Mesendoderm (in vitro differentiated cells): ENCODE data around the gene URI1. TPM values are rescaled to one million over a fixed set of nuclear protein-coding genes. Genes with fewer than 3 reads are reported as not detected.

Source experiments
- DNase-seq: peaks from one replicate; pipeline ENCODE4 v3.0.0; 2013
- H2AK5ac ChIP-seq: 2 replicates; pipeline ENCODE4 v1.6.1; 2013; ENCODE audit warnings: low read length, inconsistent platforms
- H2BK120ac ChIP-seq: 2 replicates; pipeline ENCODE4 v1.6.1; 2013; ENCODE audit warnings: low read depth, mild to moderate bottlenecking, low read length, moderate library complexity, mixed read lengths
- H2BK15ac ChIP-seq: replicated peaks from 2 replicates; pipeline ENCODE4 v1.6.1; 2013; ENCODE audit warnings: low read depth, mild to moderate bottlenecking, moderate library complexity
- H2BK5ac ChIP-seq: 2 replicates; pipeline ENCODE4 v1.6.1; 2013; ENCODE audit warnings: low read length, inconsistent platforms
- H3K18ac ChIP-seq: 2 replicates; pipeline ENCODE4 v1.6.1; 2013; ENCODE audit warnings: mild to moderate bottlenecking, low read length, mixed read lengths
- H3K23ac ChIP-seq: one replicate; pipeline ENCODE4 v1.6.1; 2013; ENCODE audit warnings: low read length
- H3K27ac ChIP-seq: 2 replicates; pipeline ENCODE4 v1.5.1; 2013; ENCODE audit warnings: low read depth, mild to moderate bottlenecking, inconsistent platforms, low read length, moderate library complexity
- H3K27me3 ChIP-seq: 2 replicates; pipeline ENCODE4 v1.6.1; 2013; ENCODE audit warnings: low read length, control low read depth, mild to moderate bottlenecking, inconsistent platforms; ENCODE audit not compliant: insufficient read depth, poor library complexity
- H3K36me3 ChIP-seq: 2 replicates; pipeline ENCODE4 v1.6.1; 2013; ENCODE audit warnings: low read length, inconsistent platforms; ENCODE audit not compliant: control insufficient read depth, insufficient read depth
- H3K4ac ChIP-seq: one replicate; pipeline ENCODE4 v1.6.1; 2013; ENCODE audit warnings: low read depth, mild to moderate bottlenecking, low read length, moderate library complexity
- H3K4me1 ChIP-seq: 2 replicates; pipeline ENCODE4 v1.6.1; 2013; ENCODE audit warnings: low read depth, low read length, inconsistent platforms; ENCODE audit not compliant: control insufficient read depth
- H3K4me2 ChIP-seq: 2 replicates; pipeline ENCODE4 v1.6.1; 2013; ENCODE audit warnings: low read length
- H3K4me3 ChIP-seq: 2 replicates; pipeline ENCODE4 v1.5.1; 2013; ENCODE audit warnings: mild to moderate bottlenecking, low read length
- H3K56ac ChIP-seq: one replicate; pipeline ENCODE4 v1.6.1; 2013; ENCODE audit warnings: low read length
- H3K79me1 ChIP-seq: 2 replicates; pipeline ENCODE4 v1.6.1; 2013; ENCODE audit warnings: low read length, inconsistent platforms
- H3K79me2 ChIP-seq: 2 replicates; pipeline ENCODE4 v1.6.1; 2013; ENCODE audit warnings: mild to moderate bottlenecking, low read length; ENCODE audit not compliant: control insufficient read depth, insufficient read depth
- H3K9ac ChIP-seq: 2 replicates; pipeline ENCODE4 v1.6.1; 2013; ENCODE audit warnings: low read length, inconsistent platforms
- H4K5ac ChIP-seq: one replicate; pipeline ENCODE4 v1.6.1; 2013; ENCODE audit warnings: low read length
- H4K8ac ChIP-seq: one replicate; pipeline ENCODE4 v1.6.1; 2013; ENCODE audit warnings: low read depth, mild to moderate bottlenecking, control low read depth, low read length, moderate library complexity
- WGBS: extraction: QIAGEN DNeasy Blood & Tissue Kit; methylation state at CpG from one replicate; pipeline ENCODE4 v1.1.7; 2013; ENCODE audit warnings: low lambda C conversion rate, missing lambda C conversion rate; ENCODE audit not compliant: insufficient coverage; ENCODE audit errors: extremely low coverage; 5-methylcytosine and 5-hydroxymethylcytosine counted together
- small RNA-seq: library from polyadenylated mRNA; stranded (forward); fragments of <200 nt; extraction: miRNeasy Mini kit (QIAGEN cat#:217004); gene quantifications from one replicate; pipeline ENCODE3, GENCODE V24; 2013; ENCODE audit not compliant: insufficient read depth

URI1 gene

DNA sequence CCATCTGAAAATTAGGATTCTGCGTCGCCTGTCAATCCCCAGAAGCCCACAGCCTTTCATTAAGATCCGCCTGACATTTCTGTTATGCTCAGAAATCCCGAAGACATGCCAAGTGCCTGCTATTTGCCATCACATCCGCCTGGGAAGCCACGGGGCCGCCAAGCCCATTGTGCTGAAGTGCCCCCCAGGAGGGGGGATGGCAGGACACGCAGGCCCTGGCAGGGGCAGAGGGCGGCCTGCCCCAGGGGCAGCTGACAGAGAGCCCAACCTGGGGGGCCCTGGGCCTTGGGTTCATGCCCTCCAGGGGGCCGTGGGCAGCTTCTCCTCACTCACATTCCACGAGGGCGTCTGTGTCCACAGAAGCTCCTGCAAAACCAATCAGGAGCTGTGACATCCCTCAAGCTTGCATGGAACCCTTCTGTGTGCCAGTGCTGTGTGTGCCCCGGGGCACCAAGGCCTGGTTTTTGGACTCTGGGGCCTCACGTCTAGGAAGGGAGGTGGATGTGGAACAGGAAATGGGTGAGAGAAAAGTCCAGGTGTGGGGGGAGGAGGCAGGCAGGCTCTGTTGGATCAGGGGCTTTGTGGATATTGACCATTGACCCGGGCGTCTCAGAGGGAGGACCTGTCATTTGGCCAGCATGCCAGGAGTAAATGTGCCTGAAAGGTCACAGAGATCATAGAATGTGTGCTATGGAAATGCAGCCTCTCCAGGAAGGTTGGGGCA is 122.9 kb downstream of the URI1 start:
- DNase-seq, result no peak
- no peak overlapping the region for H4K5ac ChIP-seq
- no peak overlapping the region for H2BK15ac ChIP-seq
- no peak overlapping the region for H3K9ac ChIP-seq
- H3K56ac ChIP-seq, result no peak overlapping the region
- no peak overlapping the region for H2AK5ac ChIP-seq
- no peak overlapping the region for H3K23ac ChIP-seq
- no peak overlapping the region for H2BK5ac ChIP-seq
- no CpG with 5 or more reads among the region's 16 CpGs for WGBS
- H3K4me3 ChIP-seq, result no peak overlapping the region
- no peak overlapping the region for H2BK120ac ChIP-seq
- no peaks in the 10 kb centered on the region for H3K27me3 ChIP-seq
- H3K79me1 ChIP-seq, result no peaks in the 10 kb centered on the region
- no peak overlapping the region for H3K4ac ChIP-seq
- no peaks in the 10 kb centered on the region for H3K36me3 ChIP-seq
- H3K4me2 ChIP-seq, result no peak overlapping the region
- H3K79me2 ChIP-seq, result no peaks in the 10 kb centered on the region
- no peak overlapping the region for H4K8ac ChIP-seq
- no peaks in the 10 kb centered on the region for H3K4me1 ChIP-seq
- H3K18ac ChIP-seq, result no peak overlapping the region
- no peak overlapping the region for H3K27ac ChIP-seq

DNA sequence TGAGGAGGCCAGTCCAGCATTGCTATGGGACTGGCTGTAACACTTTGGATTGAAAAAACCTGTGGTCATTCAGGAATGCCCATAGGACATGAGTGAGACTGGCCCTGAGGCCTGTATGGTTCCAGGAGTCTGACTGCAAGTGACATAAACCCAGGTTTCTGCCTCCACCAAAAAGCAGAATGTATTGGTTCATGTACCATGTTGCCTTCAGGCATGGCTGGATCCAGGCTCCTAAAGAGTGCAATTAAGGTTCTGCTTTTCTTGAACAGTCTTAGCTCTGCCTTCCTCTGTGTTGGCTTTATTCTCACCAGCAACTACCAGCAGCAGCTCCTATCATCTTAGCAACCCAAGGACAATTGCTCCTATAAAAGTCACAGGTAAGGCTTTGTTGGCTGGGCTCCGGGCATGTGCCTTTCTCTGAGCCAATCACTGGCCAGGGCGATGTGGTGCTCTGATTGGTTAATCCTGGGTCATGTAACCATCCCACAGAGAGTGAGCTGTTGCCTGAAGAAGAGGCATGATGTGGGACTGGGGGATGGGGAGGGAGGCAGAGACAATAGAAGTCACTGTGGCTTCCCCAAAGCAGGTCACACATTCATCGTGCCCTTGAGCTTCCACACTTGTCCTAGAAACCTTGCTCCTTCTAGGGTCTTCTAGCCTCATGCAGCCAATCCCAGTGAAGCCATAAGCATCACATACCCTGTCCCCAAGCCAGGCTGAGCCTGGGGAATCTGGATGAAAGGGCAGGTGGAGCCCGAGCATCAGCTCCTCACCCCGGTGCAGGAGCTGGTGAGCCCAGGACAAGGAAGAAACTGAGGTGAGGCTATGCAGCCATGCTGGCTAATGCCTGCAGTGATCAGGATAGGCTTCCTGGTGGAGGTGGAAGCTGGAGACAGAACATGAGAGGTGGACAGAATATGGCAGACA is 123.9 kb downstream of the URI1 start:
- DNase-seq, result peak; percentile 11
- Histone ChIP-seq H4K8ac (no peak overlapping the region), H3K4me1 (no peaks in the 10 kb centered on the region), H3K4me3 (no peak overlapping the region), H2BK5ac (no peak overlapping the region), H3K18ac (no peak overlapping the region), H3K27ac (no peak overlapping the region), H4K5ac (no peak overlapping the region), H3K4ac (no peak overlapping the region), H3K36me3 (no peaks in the 10 kb centered on the region), H3K9ac (no peak overlapping the region), H3K79me1 (no peaks in the 10 kb centered on the region), H3K79me2 (no peaks in the 10 kb centered on the region), H3K27me3 (no peaks in the 10 kb centered on the region), H2BK120ac (no peak overlapping the region), H3K56ac (no peak overlapping the region), H2AK5ac (no peak overlapping the region), H3K23ac (no peak overlapping the region), H3K4me2 (no peak overlapping the region), H2BK15ac (no peak overlapping the region)
- WGBS, result no CpG with 5 or more reads among the region's 5 CpGs

Small RNAs within 50 kb of the gene (small RNA-seq; reads per million reads assigned to genes)
- not detected for gene AC008798.1
- gene TAF9P3, result not detected
